ENCODE results near the gene SNAP25. TPM values are rescaled to one million over a fixed set of nuclear protein-coding genes. Genes with fewer than 3 reads are reported as not detected.
A peak's percentile ranks its signal among the peaks of the same experiment; 100 is the strongest.

SNAP25 gene
- total RNA-seq, 1 experiment from 2014 or later, result not detected

DNA sequence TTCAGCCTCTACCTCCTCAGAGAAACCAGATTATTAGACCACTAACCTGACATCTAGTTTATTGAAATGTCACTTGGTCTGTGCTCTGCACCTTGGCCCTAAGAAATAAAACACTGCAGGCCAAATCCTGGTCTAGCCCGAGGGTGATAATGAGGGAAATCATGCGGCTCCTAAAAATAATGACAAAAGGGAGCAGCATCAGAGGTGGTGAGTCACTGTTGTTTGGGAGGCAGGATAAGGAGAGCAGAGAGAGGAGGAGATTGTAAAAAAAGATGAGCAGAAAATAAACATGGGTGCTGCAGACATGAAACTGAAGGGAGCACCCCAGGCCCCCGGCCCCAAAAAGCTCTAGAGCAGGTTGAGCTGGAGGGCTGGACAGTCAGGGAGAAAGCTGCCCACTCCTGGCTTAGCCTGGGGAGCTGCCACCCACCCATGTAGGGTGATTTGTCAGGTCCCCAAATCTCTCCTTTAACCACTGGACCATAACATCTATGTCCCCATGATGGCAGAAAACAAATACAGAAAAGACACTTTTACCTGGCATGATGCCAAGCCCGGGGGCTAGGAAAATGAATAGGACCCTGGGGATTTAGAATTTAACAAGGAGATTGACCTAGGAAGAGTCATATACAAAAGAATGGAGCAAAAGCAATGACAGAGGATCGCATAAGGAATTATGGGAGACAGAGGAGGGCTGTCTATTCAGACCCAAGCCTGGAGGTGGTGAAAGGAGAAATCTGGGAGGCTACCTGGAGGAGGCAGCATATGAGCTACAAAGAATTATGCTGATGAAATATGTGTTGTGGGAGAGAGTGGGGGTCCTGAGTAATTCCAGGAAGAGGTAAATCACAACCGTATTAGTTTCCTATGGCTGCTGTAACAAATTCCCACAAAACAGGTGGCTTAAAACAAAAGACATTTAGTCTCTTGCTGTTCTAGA lies 103.7 kb downstream of the SNAP25 start:
- H3K4me2 ChIP-seq (ENCODE audit: low read length), result no peak overlapping the region

DNA sequence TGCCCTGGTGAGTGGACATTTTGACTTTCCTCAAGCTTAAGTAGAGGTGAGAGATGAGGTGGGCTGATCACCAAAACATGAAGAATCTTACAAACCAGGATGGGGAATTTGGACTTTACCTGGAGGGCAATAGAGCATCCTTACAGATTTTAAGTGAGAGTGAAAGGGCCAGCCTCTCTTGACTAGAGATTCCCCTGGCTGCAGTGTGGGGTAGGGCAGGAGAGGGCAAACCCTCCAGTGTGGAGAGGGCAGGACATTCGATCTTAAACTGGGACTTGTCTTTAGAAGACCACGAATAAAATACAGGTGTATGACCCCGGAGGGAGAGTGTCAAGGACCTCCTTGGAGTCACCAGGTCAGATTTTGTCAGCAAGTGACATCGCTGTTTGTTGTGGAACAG lies 105.1 kb downstream of the SNAP25 start:
- Histone ChIP-seq H2AFZ (ENCODE audit: low read length) (no peak overlapping the region), H3K27me3 (ENCODE audit: low read length) (0 out of 2 replicates have a peak, but pooled peaks cover under 1% of the 10 kb centered on the region), H3K79me2 (ENCODE audit: low read length) (no peaks in the 10 kb centered on the region), H3K4me3 (ENCODE audit: low read length) (no peak overlapping the region), H3K36me3 (ENCODE audit: low read depth, low read length) (no peaks in the 10 kb centered on the region), H3F3A (ENCODE audit: low read length, unreplicated experiment) (no peaks in the 10 kb centered on the region), H3K9me3 (ENCODE audit: low read length) (no peaks in the 10 kb centered on the region), H3K9me2 (replicated peaks; ENCODE audit: low read length) (no peaks in the 10 kb centered on the region), H3K4me2 (ENCODE audit: low read length) (no peak overlapping the region), H3K27ac (ENCODE audit: low read length) (no peak overlapping the region), H4K20me1 (ENCODE audit: low read length) (no peaks in the 10 kb centered on the region), H3K4me1 (ENCODE audit: insufficient read depth, low read length) (0 out of 2 replicates have a peak, but pooled peaks cover 7% of the 10 kb centered on the region), H3K9ac (ENCODE audit: low read length) (no peak overlapping the region)
- intact Hi-C loops (cut with micrococcal nuclease), result no loop called here
- POLR2A ChIA-PET (ENCODE audit: unreplicated experiment), result no interaction called here
- ATAC-seq, result no peak
- no peak for TF ChIP-seq EZH2phosphoT487 (IDR thresholded peaks at IDR 0.05; ENCODE audit: borderline replicate concordance, low read length)
- DNase-seq, result no peak
- no TSS peak for BruUV-seq (replicated peaks)
- CTCF ChIA-PET, result no interaction called here

More for the DNA sequence above, 103.7 kb downstream of the SNAP25 start:
- no peaks in the 10 kb centered on the region for H3F3A ChIP-seq (ENCODE audit: low read length, unreplicated experiment)
- H2AFZ ChIP-seq (ENCODE audit: low read length), result no peak overlapping the region
- BruUV-seq (replicated peaks), result no TSS peak
- POLR2A ChIA-PET (ENCODE audit: unreplicated experiment), result no interaction called here
- TF ChIP-seq EZH2phosphoT487 (IDR thresholded peaks at IDR 0.05; ENCODE audit: borderline replicate concordance, low read length) (no peak), EZH2 (IDR thresholded peaks at IDR 0.05; ENCODE audit: low read length, unreplicated experiment) (no peak)
- TF ChIP-seq, protein P1, sequence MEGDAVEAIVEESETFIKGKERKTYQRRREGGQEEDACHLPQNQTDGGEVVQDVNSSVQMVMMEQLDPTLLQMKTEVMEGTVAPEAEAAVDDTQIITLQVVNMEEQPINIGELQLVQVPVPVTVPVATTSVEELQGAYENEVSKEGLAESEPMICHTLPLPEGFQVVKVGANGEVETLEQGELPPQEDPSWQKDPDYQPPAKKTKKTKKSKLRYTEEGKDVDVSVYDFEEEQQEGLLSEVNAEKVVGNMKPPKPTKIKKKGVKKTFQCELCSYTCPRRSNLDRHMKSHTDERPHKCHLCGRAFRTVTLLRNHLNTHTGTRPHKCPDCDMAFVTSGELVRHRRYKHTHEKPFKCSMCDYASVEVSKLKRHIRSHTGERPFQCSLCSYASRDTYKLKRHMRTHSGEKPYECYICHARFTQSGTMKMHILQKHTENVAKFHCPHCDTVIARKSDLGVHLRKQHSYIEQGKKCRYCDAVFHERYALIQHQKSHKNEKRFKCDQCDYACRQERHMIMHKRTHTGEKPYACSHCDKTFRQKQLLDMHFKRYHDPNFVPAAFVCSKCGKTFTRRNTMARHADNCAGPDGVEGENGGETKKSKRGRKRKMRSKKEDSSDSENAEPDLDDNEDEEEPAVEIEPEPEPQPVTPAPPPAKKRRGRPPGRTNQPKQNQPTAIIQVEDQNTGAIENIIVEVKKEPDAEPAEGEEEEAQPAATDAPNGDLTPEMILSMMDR (conservative IDR thresholded peaks at IDR 0.05; ENCODE audit: low read depth, low read length), result no peak
- H3K36me3 ChIP-seq (ENCODE audit: low read depth, low read length), result no peaks in the 10 kb centered on the region
- no peaks in the 10 kb centered on the region for H3K9me2 ChIP-seq (replicated peaks; ENCODE audit: low read length)
- H3K9ac ChIP-seq (ENCODE audit: low read length), result no peak overlapping the region
- H4K20me1 ChIP-seq (ENCODE audit: low read length), result no peaks in the 10 kb centered on the region
- H3K79me2 ChIP-seq (ENCODE audit: low read length), result no peaks in the 10 kb centered on the region
- no peaks in the 10 kb centered on the region for H3K27me3 ChIP-seq (ENCODE audit: low read length)
- intact Hi-C loops (cut with micrococcal nuclease), result no loop called here
- DNase-seq (peak; percentile 32), ATAC-seq (no peak)
- no peaks in the 10 kb centered on the region for H3K9me3 ChIP-seq (ENCODE audit: low read length)
- CTCF ChIA-PET, result no interaction called here
- no peak overlapping the region for H3K4me3 ChIP-seq (ENCODE audit: low read length)
- H3K4me1 ChIP-seq (ENCODE audit: insufficient read depth, low read length), result 0 out of 2 replicates have a peak, but pooled peaks cover 7% of the 10 kb centered on the region
- no peak overlapping the region for H3K27ac ChIP-seq (ENCODE audit: low read length)

DNA sequence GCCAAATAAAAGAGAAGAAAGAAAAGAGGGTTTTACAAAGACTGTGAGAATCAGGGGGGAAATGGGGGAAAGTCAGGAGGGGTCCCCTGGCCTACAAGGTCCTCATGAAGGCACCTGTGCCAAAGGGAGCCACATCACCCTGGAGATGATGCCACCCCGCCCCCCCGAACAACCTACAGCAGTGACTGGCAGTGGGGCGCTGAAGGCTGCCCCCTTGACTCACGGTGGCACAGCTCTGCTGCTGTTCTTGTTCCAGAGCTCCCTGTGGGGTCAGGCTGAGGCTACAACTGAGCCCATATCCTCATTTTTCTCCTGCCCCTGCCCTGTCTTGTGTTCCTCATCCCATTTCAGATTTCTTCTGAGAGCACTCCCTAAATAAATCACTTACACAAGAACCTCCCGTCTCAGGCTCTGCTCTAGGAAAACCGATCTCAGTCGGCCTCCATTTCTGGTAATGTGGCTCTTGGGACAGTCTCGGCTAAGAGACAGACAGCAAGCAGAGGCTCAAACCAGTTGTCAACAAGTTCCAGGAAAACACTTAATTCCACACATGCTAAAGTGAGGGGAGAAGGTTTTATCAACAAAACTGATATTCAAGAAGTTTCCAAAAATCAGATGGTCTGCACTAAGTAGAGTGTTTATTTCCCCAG lies 105.7 kb downstream of the SNAP25 start:
- H4K20me1 ChIP-seq (ENCODE audit: low read length), result no peaks in the 10 kb centered on the region
- ChIA-PET CTCF (no interaction called here), POLR2A (ENCODE audit: unreplicated experiment) (no interaction called here)
- no peaks in the 10 kb centered on the region for H3F3A ChIP-seq (ENCODE audit: low read length, unreplicated experiment)
- H3K4me2 ChIP-seq (ENCODE audit: low read length), result no peak overlapping the region
- ATAC-seq, result no peak
- no peak overlapping the region for H3K4me3 ChIP-seq (ENCODE audit: low read length)
- H3K4me1 ChIP-seq (ENCODE audit: insufficient read depth, low read length), result 0 out of 2 replicates have a peak, but pooled peaks cover 7% of the 10 kb centered on the region
- intact Hi-C loops (cut with micrococcal nuclease), result no loop called here
- H3K79me2 ChIP-seq (ENCODE audit: low read length), result no peaks in the 10 kb centered on the region
- no peaks in the 10 kb centered on the region for H3K9me2 ChIP-seq (replicated peaks; ENCODE audit: low read length)
- H3K36me3 ChIP-seq (ENCODE audit: low read depth, low read length), result no peaks in the 10 kb centered on the region
- no peak overlapping the region for H2AFZ ChIP-seq (ENCODE audit: low read length)
- no peaks in the 10 kb centered on the region for H3K9me3 ChIP-seq (ENCODE audit: low read length)
- BruUV-seq (replicated peaks), result no TSS peak
- no peak overlapping the region for H3K9ac ChIP-seq (ENCODE audit: low read length)
- peaks cover 6% of the 10 kb centered on the region; the same call in 1 of the 2 replicates for H3K27me3 ChIP-seq (ENCODE audit: low read length)
- TF ChIP-seq EZH2 (IDR thresholded peaks at IDR 0.05; ENCODE audit: low read length, unreplicated experiment), result no peak
- TF ChIP-seq, protein P1 (conservative IDR thresholded peaks at IDR 0.05; ENCODE audit: low read depth, low read length), result no peak
- no peak for TF ChIP-seq EZH2phosphoT487 (IDR thresholded peaks at IDR 0.05; ENCODE audit: borderline replicate concordance, low read length)
- no peak for DNase-seq
- H3K27ac ChIP-seq (ENCODE audit: low read length), result no peak overlapping the region
